GM12874 (cell line): ENCODE measurements around the gene VPS36.

ENCODE experiments used
- TF ChIP-seq, protein P1 (sequence below): IDR thresholded peaks from 2 replicates; pipeline ENCODE4 v1.5.1; 2011; ENCODE audit warnings: low read depth, mild to moderate bottlenecking, control low read depth, low read length, moderate library complexity; ENCODE audit not compliant: insufficient read depth

The VPS36 gene

DNA sequence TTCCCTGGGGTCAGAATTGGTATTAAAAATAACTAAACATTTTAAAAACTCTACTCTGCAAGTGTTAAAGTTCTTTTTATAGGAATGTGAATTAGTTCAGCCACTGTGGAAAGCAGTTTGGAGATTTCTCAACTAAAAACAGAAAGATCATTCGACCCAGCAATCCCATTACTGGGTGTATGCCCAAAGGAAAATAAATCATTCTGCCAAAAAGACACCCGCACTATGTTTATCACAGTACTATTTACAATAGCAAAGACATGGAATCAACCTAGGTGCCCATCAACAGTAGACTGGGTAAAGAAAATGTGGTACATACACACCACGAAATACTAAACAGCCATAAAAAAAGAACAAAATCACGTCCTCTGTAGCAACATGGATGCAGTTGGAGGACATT lies 43.8 kb downstream of the VPS36 start:
- TF ChIP-seq, protein P1, sequence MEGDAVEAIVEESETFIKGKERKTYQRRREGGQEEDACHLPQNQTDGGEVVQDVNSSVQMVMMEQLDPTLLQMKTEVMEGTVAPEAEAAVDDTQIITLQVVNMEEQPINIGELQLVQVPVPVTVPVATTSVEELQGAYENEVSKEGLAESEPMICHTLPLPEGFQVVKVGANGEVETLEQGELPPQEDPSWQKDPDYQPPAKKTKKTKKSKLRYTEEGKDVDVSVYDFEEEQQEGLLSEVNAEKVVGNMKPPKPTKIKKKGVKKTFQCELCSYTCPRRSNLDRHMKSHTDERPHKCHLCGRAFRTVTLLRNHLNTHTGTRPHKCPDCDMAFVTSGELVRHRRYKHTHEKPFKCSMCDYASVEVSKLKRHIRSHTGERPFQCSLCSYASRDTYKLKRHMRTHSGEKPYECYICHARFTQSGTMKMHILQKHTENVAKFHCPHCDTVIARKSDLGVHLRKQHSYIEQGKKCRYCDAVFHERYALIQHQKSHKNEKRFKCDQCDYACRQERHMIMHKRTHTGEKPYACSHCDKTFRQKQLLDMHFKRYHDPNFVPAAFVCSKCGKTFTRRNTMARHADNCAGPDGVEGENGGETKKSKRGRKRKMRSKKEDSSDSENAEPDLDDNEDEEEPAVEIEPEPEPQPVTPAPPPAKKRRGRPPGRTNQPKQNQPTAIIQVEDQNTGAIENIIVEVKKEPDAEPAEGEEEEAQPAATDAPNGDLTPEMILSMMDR = no peak

DNA sequence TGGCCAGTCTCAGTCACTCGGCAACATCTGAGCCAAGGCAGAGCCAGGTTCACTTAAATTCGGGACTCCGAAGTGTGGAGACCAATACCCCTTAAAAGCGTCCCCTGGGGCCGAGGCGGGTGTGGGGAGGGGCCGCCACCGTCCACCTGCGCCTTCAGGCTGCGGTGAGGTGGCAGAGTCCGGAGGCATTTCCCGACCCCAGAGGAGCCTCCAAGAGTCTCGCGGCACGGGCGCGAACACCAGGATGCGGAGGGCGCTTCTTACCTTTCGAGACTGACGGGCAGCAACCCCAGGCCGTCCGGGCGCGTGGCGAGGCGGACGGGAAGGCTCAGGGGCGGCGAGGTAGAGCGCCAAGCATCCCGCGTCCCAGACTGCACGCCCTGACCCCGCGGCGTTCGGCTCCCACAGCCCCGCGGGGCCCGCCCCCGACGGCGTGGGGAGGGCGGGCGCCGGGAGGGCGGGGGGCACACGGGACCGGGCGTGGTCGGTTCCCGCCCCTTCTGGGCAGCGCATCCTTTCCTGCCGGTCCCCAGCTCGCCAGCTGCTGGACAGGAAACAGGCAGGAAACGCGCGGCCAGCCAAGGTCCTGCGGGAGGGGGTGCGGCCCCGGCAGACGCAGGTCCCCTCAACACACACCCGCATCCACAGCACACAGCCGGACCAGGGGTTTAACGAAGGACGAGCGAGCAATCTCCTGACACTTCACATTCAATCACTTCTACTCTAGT lies 44.5 kb downstream of the VPS36 start, which contains the start of gene THSD1:
Gene THSD1 (minus strand): TSS at position 406 of the 728 bp plus-strand sequence. CDS start 3,572 bp downstream, outside the sequence.
- TF ChIP-seq, protein P1 = no peak

DNA sequence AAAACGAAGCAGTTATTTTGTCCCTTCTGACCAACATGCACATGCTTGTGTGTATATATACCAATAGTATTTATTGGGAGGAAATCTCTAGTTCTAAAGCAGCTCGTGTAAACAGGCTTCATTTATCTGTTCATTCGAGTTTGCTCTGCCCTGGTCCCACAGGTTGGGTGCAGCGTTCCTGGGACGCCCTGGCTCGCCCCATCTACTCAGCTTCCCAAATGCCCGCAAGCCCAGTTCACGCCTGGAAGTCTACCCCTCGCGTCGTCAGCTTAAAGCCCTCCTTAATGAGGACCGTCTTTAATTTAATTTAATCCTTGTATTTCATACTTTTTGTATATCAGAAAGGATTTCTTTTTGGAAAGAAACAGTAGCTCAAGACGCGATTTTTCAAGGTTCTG lies 45.1 kb downstream of the VPS36 start:
- TF ChIP-seq, protein P1 = no peak

DNA sequence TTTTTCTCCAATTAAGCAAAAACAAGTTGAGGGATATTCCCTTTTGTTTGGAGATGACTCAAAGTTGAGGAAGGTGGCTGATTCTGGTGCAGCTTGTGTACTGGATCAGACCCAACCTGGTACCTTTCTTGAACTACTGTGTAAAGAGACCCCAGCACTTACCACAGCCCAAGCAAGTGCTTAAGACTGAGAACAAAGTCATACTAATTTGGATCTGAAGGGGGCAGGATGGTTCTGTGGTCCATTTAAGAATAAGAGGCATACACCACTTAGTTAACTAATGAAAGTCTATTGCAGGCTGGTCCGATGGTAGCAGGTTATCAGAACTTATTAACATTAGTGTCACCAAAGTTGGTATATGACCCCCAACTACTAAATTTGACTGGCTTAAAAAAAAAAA lies 50.7 kb downstream of the VPS36 start:
- TF ChIP-seq, protein P1 = no peak

DNA sequence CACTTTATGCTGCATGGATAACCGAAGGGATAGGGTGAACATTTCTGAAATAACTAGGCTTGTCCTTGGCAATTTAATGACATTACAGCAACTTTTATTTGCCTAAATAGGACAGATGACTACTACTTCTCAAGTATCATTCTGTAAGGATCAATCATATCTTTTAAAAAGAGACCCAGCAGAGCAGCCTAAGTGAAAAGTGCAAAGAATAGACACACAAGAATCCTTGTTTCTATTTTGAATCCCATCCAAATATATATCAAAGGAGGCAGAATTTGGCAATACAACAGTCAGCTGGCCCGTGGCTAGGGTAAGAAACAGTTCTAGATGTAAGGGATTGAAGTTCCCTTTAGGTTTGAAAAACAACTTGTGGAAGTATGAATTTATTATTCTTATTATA lies 51.4 kb downstream of the VPS36 start:
- TF ChIP-seq, protein P1 = no peak

DNA sequence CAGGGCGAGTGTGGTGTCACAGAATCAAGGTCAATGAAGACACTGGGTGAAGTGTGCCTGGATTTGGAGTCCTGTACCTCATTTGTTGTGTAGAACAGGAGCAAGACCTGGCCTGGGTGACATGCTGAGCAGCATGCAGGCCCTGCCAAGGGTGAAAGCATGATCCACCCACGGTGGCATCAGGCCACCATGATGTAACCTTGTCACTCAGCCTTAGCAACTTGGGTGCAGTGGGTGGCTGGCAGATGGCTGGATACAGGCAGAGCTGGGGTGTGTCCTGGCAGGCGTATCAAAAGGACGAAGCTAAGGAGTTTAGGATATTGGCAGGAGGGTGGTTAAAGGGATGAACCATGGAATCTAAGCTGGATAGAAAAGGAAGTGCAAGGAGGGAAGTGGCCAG lies 54.7 kb downstream of the VPS36 start:
- TF ChIP-seq, protein P1 = no peak

DNA sequence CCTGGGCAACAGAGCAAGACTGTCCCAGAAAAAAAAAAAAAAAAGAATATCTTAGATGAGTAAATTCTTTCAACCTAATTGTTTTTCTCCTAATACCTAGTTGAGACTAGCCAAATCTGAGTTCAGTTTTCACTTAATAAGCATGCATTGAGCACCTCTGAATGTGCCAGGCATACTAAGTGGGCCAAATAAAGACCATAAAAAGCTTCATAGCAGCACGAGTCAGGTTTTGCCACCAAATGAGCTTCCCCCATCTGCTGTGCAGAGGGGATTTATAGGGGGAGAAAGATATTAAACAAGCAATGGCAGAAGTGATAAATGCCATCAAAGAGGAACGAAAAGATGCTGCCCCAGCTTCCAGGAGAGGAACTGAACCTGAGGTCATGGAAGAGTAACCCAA lies 55.8 kb downstream of the VPS36 start:
- TF ChIP-seq, protein P1 = no peak
